T-helper 1 cell (primary cell): ENCODE data around the gene TNIK.
A peak's percentile ranks its signal among the peaks of the same experiment; 100 is the strongest.

Experiments used
- DNase-seq, 5 donors: peaks; one replicate each; pipeline ENCODE4 v3.0.0-alpha.2; 2012 to 2020

Gene TNIK

DNA sequence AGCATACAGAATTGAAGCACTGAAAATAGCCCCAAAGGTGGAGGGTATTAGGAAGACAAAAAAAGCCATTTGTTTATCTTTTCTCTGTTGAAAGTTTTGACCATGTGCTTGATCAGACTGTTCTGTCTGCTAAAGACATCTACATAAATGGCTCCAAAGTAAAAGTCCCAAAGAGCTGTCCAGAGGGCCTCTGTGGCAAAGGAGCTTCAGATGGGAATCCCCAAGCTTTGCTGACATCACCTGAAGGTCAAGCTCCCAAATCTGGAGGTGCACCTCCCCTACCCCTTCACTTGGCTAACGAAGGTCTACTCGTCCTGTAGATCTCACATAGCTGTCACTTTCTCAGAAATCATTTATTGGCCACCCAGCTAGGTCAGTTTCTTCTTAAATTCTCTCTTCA lies 239.1 kb downstream of the TNIK start:
- DNase-seq, result no peak

GRCh38 chr3:171219258-171219657 lies 240.9 kb downstream of the TNIK start:
- DNase-seq, result no peak

GRCh38 chr3:171218069-171218468 lies 242.1 kb downstream of the TNIK start:
- DNase-seq, result no peak

DNA sequence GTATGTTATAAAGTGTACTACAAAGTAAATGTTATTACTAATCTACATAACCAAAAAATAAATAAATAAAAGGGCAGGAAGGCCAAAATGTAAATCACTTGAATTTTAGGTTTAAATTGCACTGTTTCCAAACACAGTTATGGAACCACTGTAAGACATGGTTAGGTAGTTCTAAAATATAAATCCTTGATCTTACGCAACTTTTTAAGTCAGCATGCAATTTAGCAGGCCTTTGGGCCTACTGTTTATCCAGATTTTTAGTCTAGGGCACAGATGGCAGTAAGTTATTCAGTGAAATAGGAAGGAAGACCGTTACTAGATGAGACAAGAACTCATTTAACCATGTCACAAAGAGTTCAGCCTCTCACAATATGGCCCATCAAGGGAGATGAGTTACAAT lies 246.3 kb downstream of the TNIK start:
- no peak for DNase-seq

- no peak for DNase-seq
Observed at GRCh38 chr3:171213178-171213577, 247.0 kb downstream of the TNIK start.

DNA sequence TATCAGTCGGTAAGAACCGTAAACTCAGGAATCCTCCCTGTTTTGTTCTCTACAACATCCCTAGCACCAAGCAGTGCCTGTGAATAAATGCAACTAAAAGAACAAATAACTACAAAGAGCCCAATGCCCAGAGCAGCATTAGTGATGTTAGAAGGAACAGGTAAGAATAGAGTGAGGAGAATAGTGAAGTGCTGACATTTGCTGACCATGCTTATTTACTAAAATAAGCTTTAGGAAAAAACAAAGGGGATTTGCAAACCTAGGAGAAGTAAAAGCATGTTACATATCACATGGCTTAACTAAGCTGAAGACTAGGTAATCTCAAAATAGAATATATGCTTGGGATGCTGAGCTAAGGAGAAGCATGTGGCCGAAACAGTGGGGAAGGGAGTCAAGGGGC lies 247.6 kb downstream of the TNIK start:
- DNase-seq, result no peak

DNA sequence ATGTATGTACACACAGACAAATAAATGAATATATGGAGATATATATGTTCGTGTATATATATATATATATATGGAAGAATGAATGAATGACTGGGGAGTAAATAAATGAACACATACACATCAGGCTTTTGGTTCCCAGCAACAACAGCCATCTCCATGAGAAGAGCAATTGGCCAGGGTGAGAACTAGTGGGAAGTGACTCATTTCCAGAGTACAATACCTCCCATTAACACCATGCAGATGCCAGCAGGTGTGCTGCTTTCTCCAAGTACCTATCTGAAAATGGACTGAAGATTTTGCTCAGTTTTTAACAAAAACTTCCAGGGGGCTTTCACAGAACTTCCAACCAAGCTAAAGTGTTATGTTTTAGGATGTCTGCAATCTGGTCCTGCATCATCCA lies 253.9 kb downstream of the TNIK start:
- no peak for DNase-seq

DNA sequence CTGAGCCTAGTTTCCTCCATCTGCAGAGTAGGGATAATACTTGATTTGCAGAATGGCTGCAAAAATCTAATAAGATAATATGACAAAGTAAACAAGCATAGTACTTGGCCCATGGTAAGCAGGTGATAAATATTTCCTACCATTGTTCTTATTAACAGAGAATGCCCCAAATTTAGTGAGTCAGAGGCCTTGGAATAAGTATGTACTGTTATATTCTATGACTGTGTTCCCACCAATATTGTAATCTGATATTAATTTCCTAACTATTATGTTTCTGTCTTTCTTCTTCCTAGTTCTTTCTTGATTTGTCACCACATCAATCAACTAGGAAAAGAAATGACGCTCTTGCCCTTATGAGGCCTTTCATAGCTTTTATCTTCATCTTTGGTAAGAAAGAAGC lies 255.3 kb downstream of the TNIK start:
- no peak for DNase-seq

DNA sequence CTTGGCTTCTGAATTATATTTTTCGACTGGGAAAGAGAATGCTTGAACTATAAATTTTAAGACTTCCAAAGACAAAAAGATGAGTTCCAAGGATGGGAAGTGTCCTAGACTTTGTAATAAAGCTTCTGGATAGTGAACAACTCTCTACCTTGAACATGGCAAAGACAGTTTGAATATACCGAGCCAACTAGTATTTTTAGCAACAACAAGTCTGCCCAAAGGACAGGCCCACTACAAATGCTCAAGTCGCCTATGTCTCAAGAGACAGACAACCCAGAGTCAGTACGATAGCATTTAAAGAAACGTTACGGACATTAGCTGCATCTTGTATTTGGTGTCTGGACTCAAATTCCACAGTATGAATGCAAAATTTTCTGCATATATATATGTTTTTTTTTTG lies 258.4 kb downstream of the TNIK start:
- no peak for DNase-seq

- no peak for DNase-seq
Observed at GRCh38 chr3:171200750-171201088, 259.5 kb downstream of the TNIK start.

GRCh38 chr3:171200052-171200749 lies 260.0 kb downstream of the TNIK start:
- DNase-seq, result no peak

- no peak for DNase-seq
Observed at GRCh38 chr3:171199473-171199829, 260.8 kb downstream of the TNIK start.

- no peak for DNase-seq
Observed at GRCh38 chr3:171198781-171199472, 261.3 kb downstream of the TNIK start.

- DNase-seq, result no peak
Observed at GRCh38 chr3:171195686-171196085, 264.5 kb downstream of the TNIK start.

- DNase-seq, result no peak
Observed at GRCh38 chr3:171194965-171195364, 265.2 kb downstream of the TNIK start.

DNA sequence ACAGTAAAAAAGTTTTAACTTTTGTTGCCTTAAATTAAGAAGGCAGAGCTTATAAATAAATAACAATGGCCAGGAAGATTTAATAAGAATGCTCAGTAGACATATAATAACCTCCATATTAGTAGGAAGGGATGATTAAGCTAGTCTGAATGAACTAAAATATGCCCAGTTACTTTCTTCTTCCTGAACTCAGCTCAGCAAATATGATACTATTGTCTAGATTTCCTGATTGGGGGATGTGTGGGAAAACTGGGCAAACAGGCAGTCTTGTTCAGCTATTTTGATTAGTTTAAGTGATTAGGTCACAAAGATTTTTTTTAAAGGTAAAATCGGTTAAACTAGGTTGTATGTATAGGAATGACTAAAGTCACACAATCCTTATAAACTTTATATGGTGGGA lies 266.5 kb downstream of the TNIK start:
- DNase-seq, result no peak

DNA sequence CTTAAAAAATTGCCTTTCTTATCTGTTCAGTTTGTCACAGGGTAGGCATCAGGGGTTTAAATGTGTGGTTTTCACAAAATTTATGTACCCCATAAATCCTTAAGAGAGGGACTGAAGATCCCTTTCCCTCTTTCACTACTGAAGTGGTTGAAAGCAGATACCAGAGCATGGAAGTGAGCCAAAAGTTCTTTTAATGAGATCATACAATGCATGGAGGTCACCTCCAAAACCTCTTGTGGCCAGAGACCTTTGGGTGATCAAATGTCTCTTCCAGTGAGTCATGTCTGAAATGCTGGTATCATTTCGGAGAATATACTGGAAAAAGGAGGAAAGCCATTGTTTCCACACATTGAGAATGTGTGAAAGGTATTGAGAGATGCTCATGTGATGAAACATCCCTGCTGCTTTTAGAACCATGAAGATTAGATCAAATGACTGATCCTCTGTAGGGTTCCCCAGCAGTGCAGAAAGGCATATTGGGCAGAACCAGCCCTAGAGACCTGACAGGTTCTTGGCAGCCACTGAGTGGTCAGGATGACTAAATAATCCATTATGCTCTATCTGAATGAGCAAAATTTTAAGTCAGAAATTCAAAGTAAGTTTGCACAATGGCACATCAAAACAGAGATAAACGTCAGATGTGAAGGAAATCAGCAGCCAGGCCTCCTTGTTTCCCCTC lies 267.9 kb downstream of the TNIK start:
- no peak for DNase-seq

DNA sequence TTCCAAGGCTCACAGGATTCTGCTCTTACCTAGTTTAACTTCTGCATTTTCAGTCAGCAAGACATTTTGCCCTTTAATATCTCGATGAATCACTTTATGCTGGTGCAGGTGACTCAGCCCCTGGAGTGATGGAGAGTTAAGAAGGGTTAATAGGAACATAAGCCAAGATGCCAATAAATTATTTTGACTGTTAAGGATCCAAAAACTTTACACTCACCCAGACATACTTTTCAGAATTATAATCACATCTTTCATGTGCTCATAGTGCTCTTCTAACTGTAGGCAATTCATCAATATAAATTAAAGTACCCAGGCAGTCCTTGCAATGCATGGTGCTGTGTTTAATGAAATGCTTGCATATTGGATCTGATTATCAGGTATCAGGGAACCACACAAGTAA lies 269.5 kb downstream of the TNIK start:
- DNase-seq, result no peak

DNA sequence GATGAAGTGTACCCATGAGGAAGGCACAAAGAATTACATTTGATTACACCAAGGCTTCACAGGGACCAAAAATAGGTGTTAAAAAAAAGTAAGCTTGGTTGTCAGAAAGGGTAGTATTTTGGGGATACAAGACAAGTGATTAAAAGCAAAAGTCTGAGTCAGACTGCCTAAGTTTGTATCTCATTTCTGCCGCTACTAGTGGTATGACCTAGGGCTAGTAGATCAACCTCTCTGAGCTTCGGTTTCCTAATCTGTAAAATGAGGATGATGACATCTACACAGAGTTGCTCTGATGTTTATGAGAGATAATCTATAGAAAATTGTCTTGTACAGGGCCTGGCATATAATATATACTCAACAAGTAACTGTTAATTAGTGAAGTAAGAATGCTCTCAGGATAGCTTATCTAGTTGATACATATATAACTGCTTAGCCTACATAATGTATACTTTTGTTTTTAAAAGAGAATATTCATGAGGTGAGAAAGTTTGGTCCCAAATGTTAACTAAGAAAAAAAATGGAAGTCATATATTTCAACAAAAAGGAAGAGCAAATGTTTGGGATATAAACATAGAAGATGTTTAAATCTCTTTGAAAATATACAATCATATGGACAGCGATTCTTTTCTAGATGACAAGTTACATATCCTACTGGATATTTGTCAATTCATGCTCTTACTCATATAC lies 270.7 kb downstream of the TNIK start:
- peak in 1 of 5 donors; percentile 74 for DNase-seq

DNA sequence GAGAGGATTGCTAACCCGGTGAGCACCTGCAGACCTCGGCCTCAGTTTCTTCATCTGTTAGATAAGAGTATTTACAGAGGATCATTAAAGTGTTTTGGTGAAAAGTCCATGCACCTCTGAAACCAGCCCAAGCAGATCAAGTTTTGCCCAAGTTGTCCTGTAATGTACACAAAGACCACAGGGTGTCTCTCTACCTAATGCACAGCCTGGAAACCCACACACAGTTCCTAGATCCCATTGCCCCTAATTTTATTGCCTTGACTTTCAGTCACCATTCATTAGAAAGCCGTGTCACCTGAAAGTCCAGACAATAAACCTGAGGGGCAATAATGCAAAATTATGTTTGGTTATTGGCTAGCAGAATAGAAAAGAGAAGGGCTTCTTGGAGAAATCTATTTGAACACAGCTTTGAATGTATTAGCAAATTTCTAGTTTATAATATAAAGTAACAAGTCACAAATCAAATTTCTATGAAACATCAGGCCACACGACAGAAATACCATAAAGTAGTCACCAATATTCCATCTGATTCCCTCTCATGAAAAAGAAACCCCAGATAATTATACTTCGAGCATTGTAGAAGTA lies 272.4 kb downstream of the TNIK start:
- DNase-seq, result peak in 1 of 5 donors; percentile 38

DNA sequence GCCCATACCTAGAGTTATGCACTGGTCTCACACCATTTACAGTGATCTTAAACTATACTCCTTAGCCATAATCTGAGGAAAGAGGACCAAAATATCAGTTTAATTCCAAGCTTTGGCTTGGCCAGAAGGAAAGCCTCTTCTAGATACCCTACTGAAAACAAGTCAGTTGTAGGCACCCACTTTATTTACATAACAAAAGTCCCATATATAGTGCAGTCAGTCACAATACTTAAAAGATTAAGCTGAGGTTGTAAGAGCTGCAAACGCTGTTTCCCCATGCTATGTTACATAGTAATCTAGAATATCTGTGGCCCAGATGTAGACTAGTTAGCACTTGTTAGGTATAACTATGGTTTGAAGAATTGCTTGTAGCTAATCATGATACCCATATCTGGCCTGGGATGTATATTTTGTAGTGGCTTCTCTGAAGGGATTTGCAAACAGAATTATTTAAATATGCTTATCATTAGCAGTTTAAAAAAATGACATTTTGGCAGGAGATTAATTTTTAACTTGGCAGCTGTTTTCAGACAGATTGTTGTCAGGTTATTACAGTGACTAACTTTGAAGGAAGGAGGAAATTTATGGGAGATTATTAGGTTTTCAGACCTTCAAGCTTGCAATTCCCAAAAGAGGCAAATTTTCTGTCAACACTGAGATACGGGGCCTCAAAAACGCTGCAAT lies 273.2 kb downstream of the TNIK start:
- DNase-seq, result no peak

GRCh38 chr3:171186383-171186782 lies 273.8 kb downstream of the TNIK start:
- DNase-seq, result no peak

- no peak for DNase-seq
Observed at GRCh38 chr3:171185959-171186358, 274.2 kb downstream of the TNIK start.
